Left lobe of liver (tissue), 2 donors: ENCODE results near the gene NAXE. TPM values are rescaled to one million over a fixed set of nuclear protein-coding genes. Genes with fewer than 3 reads are reported as not detected.

Source experiments
- ATAC-seq: fragments of 200-7000 bp; cut with Tn5 transposase; one replicate; pipeline ENCODE4 v1.9.1; 2020; ENCODE audit warnings: mild to moderate bottlenecking, moderate library complexity
- DNase-seq: peaks from one replicate; pipeline ENCODE4 v3.0.0-alpha.2; 2020; ENCODE audit warnings: low spot score
- total RNA-seq: library from RNA; stranded (reverse); gene quantifications from one replicate; pipeline ENCODE4 v1.2.1, GENCODE V29; 2021
- donor health status: DM: no; HTN: no; CAD: no; lungs with moderate emphysema.
- donor health status: DM: no; HTN: yes; CAD: no.

Gene NAXE
- total RNA-seq, 1 donor from 2014 or later: 51.2 TPM

- DNase-seq (no peak), ATAC-seq (no peak)
These were observed 51.6 kb downstream of the NAXE start for GRCh38 chr1:156643049-156643777.

- DNase-seq: no peak
- no peak for ATAC-seq
These were observed 52.2 kb downstream of the NAXE start for GRCh38 chr1:156643778-156644092.

Other genes with a start within 250 kb of the NAXE start
- 2.8 TPM for gene RHBG, start 222.6 kb upstream of the NAXE start, total RNA-seq
- gene MEF2D, start 91.0 kb upstream of the NAXE start, total RNA-seq: 17.5 TPM
- 0.23 TPM for gene IQGAP3, start 19.2 kb upstream of the NAXE start, total RNA-seq
- gene TTC24, start 12.1 kb upstream of the NAXE start, total RNA-seq: not detected
- 7.3 TPM for gene GPATCH4, start 9.7 kb downstream of the NAXE start, total RNA-seq
- not detected for gene HAPLN2, start 27.6 kb downstream of the NAXE start, total RNA-seq
- gene BCAN, start 50.3 kb downstream of the NAXE start, total RNA-seq: not detected
- 1.4 TPM for gene NES, start 85.6 kb downstream of the NAXE start, total RNA-seq
- 0.33 TPM for gene CRABP2, start 113.8 kb downstream of the NAXE start, total RNA-seq
- gene METTL25B, start 136.7 kb downstream of the NAXE start, total RNA-seq: 26.8 TPM
- 10.8 TPM for gene ISG20L2, start 137.0 kb downstream of the NAXE start, total RNA-seq
- gene MRPL24, start 149.3 kb downstream of the NAXE start, total RNA-seq: 68.7 TPM
- gene HDGF, start 159.9 kb downstream of the NAXE start, total RNA-seq: 153 TPM
- gene PRCC, start 175.8 kb downstream of the NAXE start, total RNA-seq: 19.3 TPM
- gene SH2D2A, start 225.1 kb downstream of the NAXE start, total RNA-seq: 0.78 TPM